C4-2B (cell line): ENCODE measurements around the gene KLHL8.

Experiments used
- H3K27ac ChIP-seq: fragments of 450-650 bp; 2 replicates; pipeline ENCODE4 v1.5.1; 2017
- CTCF ChIP-seq: fragments of 450-650 bp; conservative IDR thresholded peaks from 2 replicates; pipeline ENCODE4 v1.5.1; 2017; ENCODE audit warnings: mild to moderate bottlenecking
- ZFX ChIP-seq: fragments of 450-650 bp; IDR thresholded peaks from 2 replicates; pipeline ENCODE4 v1.6.1; 2017

KLHL8 gene

DNA sequence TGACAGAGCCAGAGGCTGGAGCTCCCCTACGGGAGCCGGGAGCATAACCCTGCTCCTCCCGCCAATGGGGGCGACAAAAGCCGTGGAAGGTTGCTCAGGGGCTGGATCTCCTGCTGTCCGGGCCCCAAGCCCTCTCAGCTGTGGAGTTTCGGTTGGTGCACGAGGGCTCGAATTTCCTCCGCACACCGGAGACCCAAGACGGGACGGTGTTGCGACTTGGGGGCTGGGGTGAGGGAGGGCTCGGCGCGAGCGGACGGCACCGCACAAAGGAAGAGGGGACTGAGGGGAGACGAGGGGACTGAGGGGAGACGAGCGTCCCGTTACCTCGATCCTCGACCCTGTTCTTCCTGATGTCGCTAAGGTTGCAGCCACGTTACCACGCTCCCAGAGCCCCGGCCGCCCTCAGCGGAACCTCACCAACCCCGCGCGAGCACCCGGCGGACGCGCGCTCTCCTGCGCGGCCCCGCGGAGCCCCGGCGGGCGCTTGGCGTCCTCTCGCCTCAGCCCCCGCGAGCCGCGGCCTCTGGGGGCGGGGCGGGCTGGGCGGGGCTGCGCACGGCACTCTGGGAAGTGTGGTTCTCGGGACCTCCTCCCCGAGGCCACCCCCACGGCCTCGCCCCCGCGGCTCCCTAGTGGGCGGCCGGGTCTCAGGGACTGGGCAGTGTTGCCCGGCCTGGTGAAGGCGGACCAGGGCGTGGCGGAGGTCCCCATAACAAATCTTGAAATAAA, at the start of gene KLHL8:
Gene KLHL8, minus strand, starts transcription at position 525 of the 729 bp plus-strand sequence. CDS start 25,079 bp downstream, outside the sequence.
- TF ChIP-seq ZFX (no peak), CTCF (peak; percentile 31)
- peak within 1 kb of the TSS; percentile 90 for H3K27ac ChIP-seq

DNA sequence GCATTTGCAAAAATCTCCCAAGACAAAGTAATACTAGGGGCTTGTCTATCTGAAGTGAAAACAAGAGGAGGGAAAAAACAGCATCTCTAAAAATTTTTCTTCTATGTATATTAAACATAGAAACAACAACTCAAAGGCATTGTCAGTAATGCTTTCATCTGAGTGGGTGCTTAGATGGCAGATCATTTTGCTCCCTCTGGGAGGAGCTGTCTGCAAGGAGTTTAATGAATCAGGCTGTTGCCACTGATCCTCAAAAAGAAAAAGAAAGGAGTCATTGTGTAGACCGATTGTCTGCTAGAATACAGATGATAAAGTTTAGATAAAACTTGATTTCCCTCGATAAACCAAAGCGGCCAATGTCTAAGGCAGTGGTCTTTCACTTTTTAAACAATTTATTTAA, 49.7 kb upstream of the KLHL8 start:
- no peak for TF ChIP-seq ZFX
- peak; percentile 78 for TF ChIP-seq CTCF
- no peak overlapping the region for H3K27ac ChIP-seq

GRCh38 chr4:87268411-87268810, 48.0 kb upstream of the KLHL8 start:
- TF ChIP-seq ZFX, result no peak
- no peak for TF ChIP-seq CTCF
- H3K27ac ChIP-seq, result no peak overlapping the region

DNA sequence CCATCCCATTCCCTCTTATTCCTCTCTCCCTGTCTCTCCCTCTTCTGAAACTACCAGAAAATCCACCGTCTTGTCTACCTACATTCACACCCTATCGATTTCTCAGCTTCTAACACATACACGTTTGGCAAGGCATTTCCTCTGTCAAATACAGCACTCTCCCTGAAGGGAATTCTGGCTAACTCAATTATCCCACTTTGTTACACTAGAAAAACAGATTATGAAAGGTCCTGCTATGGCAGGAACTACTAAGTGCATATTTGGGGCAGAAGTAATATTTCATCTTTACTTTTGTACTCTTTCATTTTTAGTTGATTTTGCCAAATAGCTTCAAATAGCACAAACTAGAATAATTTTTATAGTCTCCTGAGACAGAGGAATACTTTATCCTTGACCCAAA, 46.6 kb upstream of the KLHL8 start:
- H3K27ac ChIP-seq, result no peak overlapping the region
- TF ChIP-seq CTCF (no peak), ZFX (no peak)

DNA sequence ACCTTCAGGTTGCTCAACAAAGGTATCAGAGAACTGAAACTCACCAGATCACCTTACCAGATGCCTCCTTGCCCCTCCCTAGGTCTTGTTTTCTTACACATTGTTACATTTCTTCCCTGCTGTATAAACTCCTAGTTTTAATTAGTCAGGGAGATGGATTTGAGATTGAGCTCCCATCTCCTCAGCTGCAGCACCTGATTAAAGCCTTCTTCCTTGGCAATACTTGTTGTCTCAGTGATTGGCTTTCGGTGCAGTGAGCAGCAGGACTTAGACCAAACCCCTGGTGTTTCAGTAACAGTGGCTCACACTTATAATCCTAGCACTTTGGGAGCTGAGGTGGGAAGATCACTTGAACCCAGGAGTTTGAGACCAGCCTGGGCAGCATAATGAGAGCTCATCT, 42.5 kb upstream of the KLHL8 start:
- TF ChIP-seq CTCF (no peak), ZFX (no peak)
- H3K27ac ChIP-seq, result no peak overlapping the region

DNA sequence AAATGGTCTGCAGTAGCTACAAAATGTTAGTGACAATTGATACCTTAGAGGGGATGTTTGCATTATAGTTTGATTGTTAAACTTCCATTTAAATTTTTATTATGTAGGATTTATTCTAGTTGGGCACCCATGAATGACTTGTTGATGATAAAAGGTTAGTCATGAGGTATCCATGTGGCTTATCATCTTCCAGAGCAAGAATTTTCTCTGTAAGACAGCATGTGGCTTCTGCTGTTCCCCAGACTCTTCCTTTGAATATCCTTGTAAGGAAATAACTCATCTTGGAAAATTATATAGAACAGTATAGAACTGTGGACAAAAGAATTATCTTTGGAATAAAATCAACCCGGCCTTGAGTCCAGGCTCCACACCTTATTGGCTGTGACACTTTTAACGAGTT, 40.1 kb upstream of the KLHL8 start:
- TF ChIP-seq ZFX, result no peak
- no peak for TF ChIP-seq CTCF
- no peak overlapping the region for H3K27ac ChIP-seq

GRCh38 chr4:87258677-87259076, 38.3 kb upstream of the KLHL8 start:
- no peak overlapping the region for H3K27ac ChIP-seq
- TF ChIP-seq ZFX, result no peak
- no peak for TF ChIP-seq CTCF
